AG04450 (cell line): ENCODE results near the gene CMTM5. TPM values are rescaled to one million over a fixed set of nuclear protein-coding genes. Genes with fewer than 3 reads are reported as not detected.
"Not testable (repeated sequence)": the region's sequence is repeated elsewhere in the genome, so short reads cannot be mapped to it uniquely, and the experiment has no call there.

ENCODE experiments used
- CTCF ChIA-PET: fragments of 300-600, 350-600 bp; formaldehyde crosslinking; extraction: SDS; loops from one replicate; lab custom pipeline; 2022; ENCODE audit warnings: antibody characterized with exemption, inconsistent platforms; lab: Charles Lee
- POLR2A ChIA-PET: fragments of 350-600 bp; formaldehyde crosslinking; extraction: SDS; loops from one replicate; lab custom pipeline; 2021; ENCODE audit warnings: antibody characterized with exemption, inconsistent platforms; lab: Yijun Ruan, JAX
- DNase-seq: peaks from one replicate; pipeline ENCODE4 v3.0.0-alpha.2; 2011; ENCODE audit warnings: low read depth, low spot score
- H3K27ac ChIP-seq: one replicate; pipeline ENCODE4 v1.5.1; 2012; ENCODE audit warnings: low read depth, low read length, control low read depth
- H3K27me3 ChIP-seq: one replicate; pipeline ENCODE4 v1.6.0; 2012; ENCODE audit warnings: low read length; ENCODE audit not compliant: control insufficient read depth, insufficient read depth
- H3K4me3 ChIP-seq: 2 replicates; pipeline ENCODE4 v1.5.1; 2011; ENCODE audit warnings: mild to moderate bottlenecking, low read depth, low read length, control low read depth
- H3K9me3 ChIP-seq: 2 replicates; pipeline ENCODE4 v1.5.1; 2012; ENCODE audit warnings: low read length; ENCODE audit not compliant: control insufficient read depth, insufficient read depth
- CTCF ChIP-seq: IDR thresholded peaks from 2 replicates; pipeline ENCODE4 v1.5.1; 2011; ENCODE audit warnings: low read depth, low read length, control low read depth, inconsistent platforms
- polyA plus RNA-seq: library from polyadenylated mRNA; depleted of rRNA; stranded (reverse); fragments of >200 nt; gene quantifications from 2 replicates; pipeline ENCODE4 v1.2.3, GENCODE V29; 2011

CMTM5 gene
- polyA plus RNA-seq, 1 experiment: 0.37 TPM

- no peak for DNase-seq
- ChIA-PET POLR2A (no interaction called here), CTCF (interaction anchor here (1.0 kb wide), 1 partner anchor 37 kb away, joined by 4 read pairs; no protein-coding TSS in a partner anchor)
- no peak for TF ChIP-seq CTCF
- H3K27me3 ChIP-seq: peaks cover 18% of the 10 kb centered on the region
- no peaks in the 10 kb centered on the region; the same call in 1 of the 2 replicates for H3K9me3 ChIP-seq
- H3K27ac ChIP-seq: no peak overlapping the region
- no peak overlapping the region for H3K4me3 ChIP-seq
These were observed 40.0 kb downstream of the CMTM5 start for GRCh38 chr14:23416801-23417200.

- H3K4me3 ChIP-seq, DNase-seq, H3K27ac ChIP-seq, H3K9me3 ChIP-seq: not testable (repeated sequence)
- peaks cover 19% of the 10 kb centered on the region for H3K27me3 ChIP-seq
- POLR2A ChIA-PET: interaction anchor here (1.1 kb wide), 1 partner anchor 24 kb away, joined by 3 read pairs; no protein-coding TSS in a partner anchor
- CTCF ChIA-PET: interaction anchor here (1.0 kb wide), 1 partner anchor 37 kb away, joined by 4 read pairs; no protein-coding TSS in a partner anchor
These were observed 40.4 kb downstream of the CMTM5 start for GRCh38 chr14:23417269-23417668.

- ChIA-PET POLR2A (interaction anchor here (1.1 kb wide), 1 partner anchor 24 kb away, joined by 3 read pairs; no protein-coding TSS in a partner anchor), CTCF (no interaction called here)
- DNase-seq: no peak
These were observed 41.2 kb downstream of the CMTM5 start for GRCh38 chr14:23418021-23418420.

GRCh38 chr14:23419646-23420045 lies 42.8 kb downstream of the CMTM5 start:
- H3K4me3 ChIP-seq, H3K9me3 ChIP-seq, H3K27ac ChIP-seq, POLR2A ChIA-PET, DNase-seq: not testable (repeated sequence)
- H3K27me3 ChIP-seq: peaks cover 18% of the 10 kb centered on the region
- CTCF ChIA-PET: interaction anchor here (1.9 kb wide), 1 partner anchor 40 kb away, joined by 6 read pairs; no protein-coding TSS in a partner anchor

More at GRCh38 chr14:23418021-23418420, 41.2 kb downstream of the CMTM5 start:
- Histone ChIP-seq H3K27me3 (peaks cover 16% of the 10 kb centered on the region), H3K4me3 (no peak overlapping the region), H3K9me3 (no peaks in the 10 kb centered on the region; the same call in 1 of the 2 replicates), H3K27ac (no peak overlapping the region)
- no peak for TF ChIP-seq CTCF

- TF ChIP-seq CTCF: no peak
- DNase-seq: no peak
- Histone ChIP-seq H3K4me3 (no peak overlapping the region), H3K9me3 (no peaks in the 10 kb centered on the region), H3K27ac (no peak overlapping the region), H3K27me3 (peaks cover 18% of the 10 kb centered on the region)
- ChIA-PET CTCF (interaction anchor here (1.0 to 1.9 kb wide), 2 partner anchors 42 to 508 kb away, joined by 3 to 6 read pairs; no protein-coding TSS in a partner anchor), POLR2A (no interaction called here)
These were observed 44.7 kb downstream of the CMTM5 start for GRCh38 chr14:23421594-23421993.

- Histone ChIP-seq H3K9me3 (no peaks in the 10 kb centered on the region), H3K4me3 (no peak overlapping the region), H3K27me3 (peaks cover 18% of the 10 kb centered on the region), H3K27ac (no peak overlapping the region)
- no peak for TF ChIP-seq CTCF
- ChIA-PET CTCF (no interaction called here), POLR2A (no interaction called here)
- DNase-seq: no peak
These were observed 46.8 kb downstream of the CMTM5 start for GRCh38 chr14:23423657-23424056.
